GM12865 (cell line): ENCODE measurements around the gene RTP3.

Experiments
- DNase-seq: peaks from one replicate; pipeline ENCODE4 v3.0.0; 2010; ENCODE audit warnings: low read depth
- H3K4me3 ChIP-seq: 2 replicates; pipeline ENCODE4 v1.5.1; 2011; ENCODE audit warnings: mild to moderate bottlenecking, low read depth, low read length, control low read depth
- CTCF ChIP-seq: IDR thresholded peaks from 2 replicates; pipeline ENCODE4 v1.5.1; 2011; ENCODE audit warnings: low read length, control low read depth, low read depth, inconsistent platforms; ENCODE audit not compliant: insufficient read depth; ENCODE audit errors: missing control alignments

RTP3 gene

GRCh38 chr3:46504789-46505188 is 7.0 kb downstream of the RTP3 start:
- no peak overlapping the region for H3K4me3 ChIP-seq
- DNase-seq: peak; percentile 45
- TF ChIP-seq CTCF: no peak

- TF ChIP-seq CTCF: no peak
- no peak for DNase-seq
- H3K4me3 ChIP-seq: no peak overlapping the region
Observed at GRCh38 chr3:46505953-46506352, 8.2 kb downstream of the RTP3 start.

- no peak for DNase-seq
- H3K4me3 ChIP-seq: no peak overlapping the region
- TF ChIP-seq CTCF: no peak
Observed at GRCh38 chr3:46506526-46506925, 8.8 kb downstream of the RTP3 start.

GRCh38 chr3:46508850-46509591 is 11.2 kb downstream of the RTP3 start:
- DNase-seq: no peak
- no peak overlapping the region for H3K4me3 ChIP-seq
- no peak for TF ChIP-seq CTCF

DNA sequence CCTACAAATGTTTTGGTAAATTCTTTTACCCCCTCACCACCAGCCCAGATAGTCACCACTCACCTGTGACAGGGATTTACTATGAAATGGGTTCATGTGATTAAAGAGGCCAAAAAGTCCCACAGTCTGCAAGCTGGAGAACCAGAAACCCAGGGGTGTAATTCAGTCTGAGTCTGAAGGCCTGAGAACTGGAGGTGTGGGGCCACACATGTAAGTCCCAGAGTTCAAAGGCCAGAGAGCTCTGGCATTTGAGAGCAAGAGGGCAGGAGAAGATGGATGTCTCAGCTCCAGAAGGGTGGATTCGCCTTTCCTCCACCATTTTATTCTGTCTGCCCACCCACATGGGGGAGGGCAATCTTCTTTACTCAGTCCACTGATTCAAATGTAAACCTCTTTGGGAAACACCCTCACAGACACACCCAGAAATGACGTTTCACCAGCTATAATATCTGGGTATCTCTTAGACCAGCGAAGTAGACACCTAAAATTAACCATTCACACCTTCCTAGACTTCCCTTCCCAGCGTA is 11.9 kb downstream of the RTP3 start:
- no peak for TF ChIP-seq CTCF
- DNase-seq: no peak
- no peak overlapping the region for H3K4me3 ChIP-seq

DNA sequence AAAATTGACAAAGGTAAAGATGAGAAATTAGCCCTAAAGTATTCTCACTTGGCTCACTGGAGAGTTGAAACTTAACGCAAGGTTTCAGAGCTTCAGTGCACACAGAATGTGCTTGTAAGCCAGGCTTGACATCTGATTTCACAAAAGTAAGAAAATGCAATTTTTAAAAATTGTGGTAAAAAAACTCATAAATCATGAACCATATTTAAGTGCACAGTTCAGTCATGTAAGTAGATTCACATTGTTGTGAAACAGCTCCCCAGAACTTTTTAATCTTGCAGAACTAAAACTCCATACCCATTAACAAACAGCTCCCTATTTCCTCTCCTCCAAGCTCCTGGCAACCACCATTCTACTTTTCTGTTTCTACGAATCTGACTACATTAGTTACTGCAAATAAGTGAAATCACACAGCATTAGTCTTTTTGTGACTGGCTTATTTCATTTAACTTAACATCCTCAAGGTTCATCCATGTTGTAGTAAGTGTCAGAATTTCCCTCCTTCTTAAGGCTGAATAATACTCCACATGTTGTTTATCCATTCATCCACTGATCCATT is 14.5 kb downstream of the RTP3 start:
- TF ChIP-seq CTCF: no peak
- DNase-seq: no peak
- H3K4me3 ChIP-seq: no peak overlapping the region

DNA sequence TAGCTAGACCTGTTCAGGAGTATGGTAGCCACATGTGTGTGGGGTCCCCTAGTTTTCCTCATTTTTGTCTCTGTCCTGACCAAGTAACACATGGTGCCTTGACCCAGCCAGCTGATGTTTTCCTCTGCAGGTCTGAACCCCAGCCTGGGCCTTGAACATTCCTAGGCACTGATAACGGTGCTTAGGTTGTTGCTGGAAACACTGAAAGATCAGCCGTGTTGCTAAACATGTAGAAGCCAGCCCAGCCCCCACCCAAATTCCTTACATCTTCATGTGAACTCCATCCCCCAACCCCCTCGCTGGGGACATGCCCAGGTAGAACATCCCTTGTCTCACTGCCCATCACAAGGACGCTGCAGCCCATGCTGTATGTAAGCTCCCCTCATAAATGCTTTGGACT is 18.7 kb downstream of the RTP3 start:
- DNase-seq: no peak
- TF ChIP-seq CTCF: no peak
- no peak overlapping the region for H3K4me3 ChIP-seq
